DND-41 (cell line): ENCODE results near the gene ITPR1.

Source experiments
- ATAC-seq: fragments of 200-7000 bp; cut with Tn5 transposase; 3 replicates; pipeline ENCODE4 v1.9.1; 2021; ENCODE audit warnings: low read depth; ENCODE audit not compliant: insufficient read depth
- DNase-seq: peaks from one replicate; pipeline ENCODE4 v3.0.0-alpha.2; 2020
- H2AFZ ChIP-seq: 2 replicates; pipeline ENCODE4 v1.6.0; 2012; ENCODE audit warnings: low read depth, low read length
- H3K27ac ChIP-seq: 2 replicates; pipeline ENCODE4 v1.5.1; 2012; ENCODE audit warnings: low read length, inconsistent platforms
- H3K27me3 ChIP-seq: fragments of 200-600 bp; sonication (generic); 2 replicates; pipeline ENCODE4 v1.6.0; 2012; ENCODE audit warnings: low read length, mild to moderate bottlenecking, inconsistent platforms; ENCODE audit not compliant: insufficient read depth, poor library complexity
- H3K36me3 ChIP-seq: 2 replicates; pipeline ENCODE4 v1.5.1; 2012; ENCODE audit warnings: low read length, inconsistent platforms; ENCODE audit not compliant: insufficient read depth
- H3K4me1 ChIP-seq: 2 replicates; pipeline ENCODE4 v1.5.1; 2012; ENCODE audit warnings: mild to moderate bottlenecking, low read length; ENCODE audit not compliant: insufficient read depth
- H3K4me2 ChIP-seq: 2 replicates; pipeline ENCODE4 v1.6.0; 2012; ENCODE audit warnings: mild to moderate bottlenecking, moderate library complexity, low read length, inconsistent platforms; ENCODE audit not compliant: insufficient read depth
- H3K4me3 ChIP-seq, 2 experiments: fragments of 200-600 bp in 1 of 2; shearing (Covaris generic) in 1 of 2; 2 replicates each; pipeline ENCODE4 v1.5.1; 2012 to 2016; ENCODE audit warnings: inconsistent platforms in 2 of 2, low read length in 2 of 2, mild to moderate bottlenecking in 2 of 2, low read depth in 1 of 2, moderate library complexity in 1 of 2
- H3K79me2 ChIP-seq: 2 replicates; pipeline ENCODE4 v1.6.0; 2012; ENCODE audit warnings: low read length, inconsistent platforms; ENCODE audit not compliant: insufficient read depth
- H3K9ac ChIP-seq: 2 replicates; pipeline ENCODE4 v1.6.0; 2012; ENCODE audit warnings: low read depth, mild to moderate bottlenecking, inconsistent platforms, low read length, moderate library complexity
- H3K9me3 ChIP-seq: 2 replicates; pipeline ENCODE4 v1.5.1; 2012; ENCODE audit warnings: low read length, moderate library complexity, mild to moderate bottlenecking, inconsistent platforms; ENCODE audit not compliant: insufficient read depth, severe bottlenecking
- H4K20me1 ChIP-seq: 2 replicates; pipeline ENCODE4 v1.6.0; 2012; ENCODE audit warnings: low read length; ENCODE audit not compliant: insufficient read depth
- CTCF ChIP-seq: IDR thresholded peaks from 2 replicates; pipeline ENCODE4 v1.5.1; 2012; ENCODE audit warnings: borderline replicate concordance, low read length, moderate library complexity, mild to moderate bottlenecking; ENCODE audit not compliant: poor library complexity, severe bottlenecking; ENCODE audit errors: extremely low read depth
- EZH2 ChIP-seq: IDR thresholded peaks from 3 replicates; pipeline ENCODE4 v1.6.1; 2012; ENCODE audit warnings: borderline replicate concordance, low read depth, mild to moderate bottlenecking, moderate library complexity, low read length, inconsistent platforms; ENCODE audit not compliant: severe bottlenecking

Gene ITPR1

GRCh38 chr3:4894891-4895530, 401.9 kb downstream of the ITPR1 start:
- ATAC-seq (no peak), DNase-seq (no peak)
- Histone ChIP-seq H2AFZ (no peak overlapping the region), H3K36me3 (no peaks in the 10 kb centered on the region), H3K79me2 (no peaks in the 10 kb centered on the region), H3K4me1 (0 out of 2 replicates have a peak, but pooled peaks cover 1% of the 10 kb centered on the region), H3K4me3 (no peak overlapping the region), H3K27ac (no peak overlapping the region), H3K27me3 (no peaks in the 10 kb centered on the region), H4K20me1 (no peaks in the 10 kb centered on the region), H3K4me2 (no peak overlapping the region), H3K9me3 (no peaks in the 10 kb centered on the region), H3K9ac (no peak overlapping the region)
- TF ChIP-seq CTCF (no peak), EZH2 (no peak)

GRCh38 chr3:4895838-4896237, 402.7 kb downstream of the ITPR1 start:
- ATAC-seq = no peak
- H3K9me3 ChIP-seq = no peaks in the 10 kb centered on the region
- no peaks in the 10 kb centered on the region for H4K20me1 ChIP-seq
- H3K79me2 ChIP-seq = no peaks in the 10 kb centered on the region
- no peak overlapping the region for H3K27ac ChIP-seq
- TF ChIP-seq EZH2 = no peak
- TF ChIP-seq CTCF = no peak
- no peak overlapping the region for H3K9ac ChIP-seq
- H2AFZ ChIP-seq = no peak overlapping the region; the same call in 1 of the 2 replicates
- no peaks in the 10 kb centered on the region for H3K27me3 ChIP-seq
- H3K4me3 ChIP-seq = no peak overlapping the region
- no peak for DNase-seq
- H3K4me1 ChIP-seq = no peaks in the 10 kb centered on the region
- H3K36me3 ChIP-seq = no peaks in the 10 kb centered on the region
- no peak overlapping the region for H3K4me2 ChIP-seq
